ENCODE results near the gene FCRL1.

FCRL1 gene

GRCh38 chr1:157819896-157820295 lies at the start of gene FCRL1:
Gene FCRL1, minus strand, starts transcription at chr1:157820120. Its CDS starts 83 bp downstream, at chr1:157820037.
- DNase-seq = no peak

DNA sequence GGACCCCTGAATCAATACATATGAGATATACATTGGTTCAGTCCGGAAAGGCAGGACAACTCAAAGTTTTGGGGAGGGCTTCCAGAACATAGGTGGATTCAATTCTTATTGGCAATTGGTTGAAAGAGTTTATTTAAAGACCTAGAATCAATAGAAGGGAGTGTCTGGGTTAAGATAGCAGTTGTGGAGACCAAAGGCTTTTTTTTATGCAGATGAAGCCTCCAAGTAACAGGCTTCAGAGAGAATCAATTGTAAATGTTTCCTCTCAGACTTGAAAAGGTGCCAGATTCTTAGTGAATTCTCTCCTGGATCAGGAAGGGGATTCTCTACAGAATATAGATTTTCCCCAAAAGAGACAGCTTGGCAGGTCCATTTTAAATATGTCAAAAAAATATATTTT lies 48.7 kb upstream of the FCRL1 start:
- DNase-seq = no peak

GRCh38 chr1:157862114-157863070 lies 42.5 kb upstream of the FCRL1 start:
- DNase-seq = no peak

GRCh38 chr1:157856538-157856937 lies 36.6 kb upstream of the FCRL1 start:
- no peak for DNase-seq

GRCh38 chr1:157852476-157852875 lies 32.6 kb upstream of the FCRL1 start:
- no peak for DNase-seq

DNA sequence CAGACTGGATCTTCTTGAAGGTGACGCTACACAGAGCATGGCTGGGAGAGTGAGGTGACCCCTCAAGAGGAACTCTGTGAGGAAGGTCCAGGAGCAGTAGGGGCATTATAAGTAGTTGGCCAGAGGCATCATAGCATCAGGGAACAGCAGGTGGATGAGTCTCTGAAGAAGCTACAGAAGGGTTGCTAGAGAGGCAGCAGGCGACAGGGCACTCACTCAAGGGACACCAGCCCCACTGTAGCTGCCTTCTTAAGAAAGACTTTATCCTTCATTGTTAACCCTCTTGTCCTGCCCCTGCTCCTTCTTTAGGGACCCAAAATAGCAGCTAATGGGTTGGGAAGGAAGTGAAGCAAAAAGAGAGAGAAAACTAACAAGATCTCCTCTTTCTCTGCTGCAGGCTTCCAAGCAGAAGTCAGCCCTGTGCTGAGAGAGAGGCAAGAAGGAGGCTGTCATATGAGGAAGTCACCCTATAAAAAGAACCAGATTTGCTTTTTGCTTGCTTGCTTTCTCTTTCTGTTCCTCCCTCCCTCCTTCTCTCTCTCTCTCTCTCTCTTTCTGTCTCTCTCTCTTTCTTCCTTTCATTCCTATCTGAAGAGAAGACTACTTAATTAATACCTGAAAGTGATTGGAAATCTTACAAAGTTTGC lies 29.4 kb upstream of the FCRL1 start:
- DNase-seq = peak in 1 of 56 donors; percentile 1

- peak in 3 of 56 donors; percentile 2 to 3 (median 2) for DNase-seq
Measured at GRCh38 chr1:157844089-157844830, 24.3 kb upstream of the FCRL1 start.

- DNase-seq = no peak
Measured at GRCh38 chr1:157842939-157843338, 23.0 kb upstream of the FCRL1 start.

GRCh38 chr1:157841708-157842107 lies 21.8 kb upstream of the FCRL1 start, which contains the start of gene CD5L:
Gene CD5L, minus strand, starts transcription at chr1:157841808. Its CDS starts 107 bp downstream, at chr1:157841701.
- DNase-seq = no peak

GRCh38 chr1:157838966-157839365 lies 19.0 kb upstream of the FCRL1 start:
- DNase-seq = no peak

DNA sequence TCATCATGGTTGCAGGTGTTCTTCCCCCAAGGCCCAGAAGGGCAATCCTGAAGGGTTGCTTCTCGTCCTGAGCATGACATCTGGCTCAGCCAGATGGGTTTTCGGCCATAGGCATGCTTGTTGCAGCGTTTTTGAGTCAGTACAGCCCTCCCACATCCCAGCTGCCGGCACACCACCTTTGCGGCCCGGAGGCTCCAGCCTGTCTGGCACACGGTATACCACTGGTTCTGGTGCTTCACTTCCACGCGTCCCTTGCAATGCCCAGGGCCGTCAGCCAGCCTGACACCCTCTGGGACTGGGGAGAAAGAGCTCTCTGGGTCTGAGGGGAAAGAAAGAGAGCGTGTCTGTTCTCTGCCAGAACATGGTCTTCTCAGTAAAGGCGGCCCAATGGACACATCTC lies 14.5 kb upstream of the FCRL1 start:
- DNase-seq = no peak

- no peak for DNase-seq
Measured at GRCh38 chr1:157833145-157833544, 13.2 kb upstream of the FCRL1 start.

- peak in 1 of 56 donors; percentile 1 for DNase-seq
Measured at GRCh38 chr1:157831968-157832626, 12.2 kb upstream of the FCRL1 start.

GRCh38 chr1:157830887-157831286 lies 11.0 kb upstream of the FCRL1 start:
- DNase-seq = no peak

- no peak for DNase-seq
Measured at GRCh38 chr1:157829711-157830110, 9.8 kb upstream of the FCRL1 start.

- no peak for DNase-seq
Measured at GRCh38 chr1:157829210-157829609, 9.3 kb upstream of the FCRL1 start.

- no peak for DNase-seq
Measured at GRCh38 chr1:157820299-157820698, 379 bp upstream of the FCRL1 start.

GRCh38 chr1:157819215-157819614 lies 705 bp downstream of the FCRL1 start:
- no peak for DNase-seq

DNA sequence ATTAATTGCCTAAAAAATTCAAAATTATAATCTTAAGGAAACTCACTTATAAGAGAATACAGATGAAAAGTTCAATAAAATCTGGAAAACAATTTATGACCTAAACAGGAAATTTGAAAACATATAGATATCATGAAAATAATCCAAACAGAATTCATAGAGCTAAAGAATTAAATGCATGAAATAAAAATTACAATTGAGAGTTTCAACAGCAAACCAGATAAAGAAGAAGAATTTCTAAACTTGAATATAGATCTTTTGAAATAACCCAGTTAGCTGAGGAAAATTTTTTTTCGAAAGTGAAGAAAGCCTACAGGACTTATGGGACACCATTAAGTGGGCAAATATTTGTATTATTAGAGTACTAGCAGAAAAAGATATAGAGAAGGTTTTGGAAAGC lies 6.7 kb downstream of the FCRL1 start:
- DNase-seq = no peak

GRCh38 chr1:157806431-157807149 lies 13.3 kb downstream of the FCRL1 start:
- DNase-seq = no peak

All from nucleus accumbens (tissue), 56 donors.